Measurements from ENCODE around the gene ERN2.
A peak's percentile ranks its signal among the peaks of the same experiment; 100 is the strongest.

Gene ERN2

GRCh38 chr16:23748630-23749029 lies 35.6 kb upstream of the ERN2 start:
- H4K20me1 ChIP-seq (ENCODE audit: insufficient read depth, low read length, poor library complexity, severe bottlenecking) = no peaks in the 10 kb centered on the region
- H3K79me2 ChIP-seq (ENCODE audit: insufficient read depth, low read length) = no peaks in the 10 kb centered on the region
- H3K4me3 ChIP-seq (ENCODE audit: low read length, poor library complexity, severe bottlenecking) = no peak overlapping the region
- no peak overlapping the region for H3K4me2 ChIP-seq (ENCODE audit: low read depth, low read length, poor library complexity, severe bottlenecking)
- no peak overlapping the region for H2AFZ ChIP-seq (ENCODE audit: low read length)
- no peaks in the 10 kb centered on the region for H3K36me3 ChIP-seq (ENCODE audit: insufficient read depth, low read length)
- no peak overlapping the region for H3K9ac ChIP-seq (ENCODE audit: low read depth, low read length, poor library complexity, severe bottlenecking)
- no peaks in the 10 kb centered on the region for H3K9me2 ChIP-seq (replicated peaks; ENCODE audit: low read depth, low read length)
- H3K4me1 ChIP-seq (ENCODE audit: insufficient read depth, low read length, poor library complexity, severe bottlenecking) = no peaks in the 10 kb centered on the region
- TF ChIP-seq EZH2phosphoT487 (IDR thresholded peaks at IDR 0.05; ENCODE audit: borderline replicate concordance) = no peak
- TF ChIP-seq CTCF (conservative IDR thresholded peaks at IDR 0.05; ENCODE audit: low read length) = no peak
- H3K9me3 ChIP-seq (ENCODE audit: insufficient read depth, low read depth, low read length) = no peaks in the 10 kb centered on the region
- H3F3A ChIP-seq (ENCODE audit: low read depth) = no peaks in the 10 kb centered on the region
- no peaks in the 10 kb centered on the region for H3K27me3 ChIP-seq (ENCODE audit: insufficient read depth, low read length, poor library complexity, severe bottlenecking)

GRCh38 chr16:23745263-23745662 lies 32.2 kb upstream of the ERN2 start:
- Histone ChIP-seq H3F3A (ENCODE audit: low read depth) (no peaks in the 10 kb centered on the region), H3K9me3 (ENCODE audit: insufficient read depth, low read depth, low read length) (no peaks in the 10 kb centered on the region), H3K79me2 (ENCODE audit: insufficient read depth, low read length) (no peaks in the 10 kb centered on the region), H2AFZ (ENCODE audit: low read length) (no peak overlapping the region), H3K27me3 (ENCODE audit: insufficient read depth, low read length, poor library complexity, severe bottlenecking) (no peaks in the 10 kb centered on the region), H3K9ac (ENCODE audit: low read depth, low read length, poor library complexity, severe bottlenecking) (no peak overlapping the region), H3K4me2 (ENCODE audit: low read depth, low read length, poor library complexity, severe bottlenecking) (no peak overlapping the region), H3K9me2 (replicated peaks; ENCODE audit: low read depth, low read length) (no peaks in the 10 kb centered on the region), H3K4me1 (ENCODE audit: insufficient read depth, low read length, poor library complexity, severe bottlenecking) (no peaks in the 10 kb centered on the region), H4K20me1 (ENCODE audit: insufficient read depth, low read length, poor library complexity, severe bottlenecking) (no peaks in the 10 kb centered on the region), H3K36me3 (ENCODE audit: insufficient read depth, low read length) (no peaks in the 10 kb centered on the region), H3K4me3 (ENCODE audit: low read length, poor library complexity, severe bottlenecking) (no peak overlapping the region)
- no peak for TF ChIP-seq CTCF (conservative IDR thresholded peaks at IDR 0.05; ENCODE audit: low read length)

GRCh38 chr16:23742766-23743165 lies 29.7 kb upstream of the ERN2 start:
- no peaks in the 10 kb centered on the region for H3K9me3 ChIP-seq (ENCODE audit: insufficient read depth, low read depth, low read length)
- no peak overlapping the region for H3K4me3 ChIP-seq (ENCODE audit: low read length, poor library complexity, severe bottlenecking)
- H3F3A ChIP-seq (ENCODE audit: low read depth) = no peaks in the 10 kb centered on the region
- TF ChIP-seq CTCF (conservative IDR thresholded peaks at IDR 0.05; ENCODE audit: low read length) = 0 out of 2 replicates have a peak, but pooled peaks have one; percentile 14
- TF ChIP-seq EZH2phosphoT487 (IDR thresholded peaks at IDR 0.05; ENCODE audit: borderline replicate concordance) = no peak
- H3K9ac ChIP-seq (ENCODE audit: low read depth, low read length, poor library complexity, severe bottlenecking) = no peak overlapping the region
- H4K20me1 ChIP-seq (ENCODE audit: insufficient read depth, low read length, poor library complexity, severe bottlenecking) = no peaks in the 10 kb centered on the region
- H2AFZ ChIP-seq (ENCODE audit: low read length) = no peak overlapping the region
- no peaks in the 10 kb centered on the region for H3K4me1 ChIP-seq (ENCODE audit: insufficient read depth, low read length, poor library complexity, severe bottlenecking)
- no peaks in the 10 kb centered on the region for H3K79me2 ChIP-seq (ENCODE audit: insufficient read depth, low read length)
- H3K36me3 ChIP-seq (ENCODE audit: insufficient read depth, low read length) = no peaks in the 10 kb centered on the region
- H3K9me2 ChIP-seq (replicated peaks; ENCODE audit: low read depth, low read length) = no peaks in the 10 kb centered on the region
- H3K27me3 ChIP-seq (ENCODE audit: insufficient read depth, low read length, poor library complexity, severe bottlenecking) = no peaks in the 10 kb centered on the region
- no peak overlapping the region for H3K4me2 ChIP-seq (ENCODE audit: low read depth, low read length, poor library complexity, severe bottlenecking)

Measured in Loucy (cell line).